K562 (cell line): ENCODE measurements around the gene ELMO3. TPM values are rescaled to one million over a fixed set of nuclear protein-coding genes. Genes with fewer than 3 reads are reported as not detected.

Source experiments
- FOSL1 ChIP-seq: fragments of 200-800 bp; sonication (Bioruptor generic); conservative IDR thresholded peaks from 2 replicates; pipeline ENCODE4 v1.6.1; 2016; ENCODE audit warnings: missing genetic modification characterization, missing compliant biosample characterization
- KDM1A ChIP-seq, 2 experiments: fragments of 450-650 bp; IDR thresholded peaks; 2 replicates each; pipeline ENCODE4 v1.6.1; 2016; ENCODE audit warnings: mild to moderate bottlenecking in 2 of 2
- NR2C2 ChIP-seq, 2 experiments: fragments of 200-800 bp in 1 of 2; sonication (Bioruptor generic) in 1 of 2; sonication (generic) in 1 of 2; formaldehyde crosslinking in 1 of 2; IDR thresholded peaks; 2 replicates each; pipeline versions ENCODE4 v1.6.1 to v1.8.0; 2016 to 2022; ENCODE audit warnings: mild to moderate bottlenecking in 1 of 2, missing compliant biosample characterization in 1 of 2, missing genetic modification characterization in 1 of 2, missing genetic modification reagents in 1 of 2
- PML ChIP-seq: IDR thresholded peaks from 2 replicates; pipeline ENCODE4 v1.6.1; 2012; ENCODE audit warnings: low read length, inconsistent platforms
- ZBED1 ChIP-seq: IDR thresholded peaks from 2 replicates; pipeline ENCODE4 v1.6.1; 2014
- ZNF146 ChIP-seq: IDR thresholded peaks from one replicate; pipeline ENCODE4 v1.6.1; 2018; ENCODE audit warnings: missing compliant biosample characterization; ENCODE audit not compliant: unreplicated experiment
- ZNF232 ChIP-seq: sonication (generic); formaldehyde crosslinking; IDR thresholded peaks from 2 replicates; pipeline ENCODE4 v1.8.0; 2022; ENCODE audit warnings: mild to moderate bottlenecking, missing genetic modification reagents
- ZNF695 ChIP-seq: fragments of 450-650 bp; formaldehyde crosslinking; IDR thresholded peaks from 2 replicates; pipeline ENCODE4 v1.4.0; 2020; ENCODE audit warnings: mild to moderate bottlenecking, moderate library complexity
- polyA plus RNA-seq, 8 experiments: library from polyadenylated mRNA; depleted of rRNA in 4 of 8; stranded (reverse) in 5 of 8; unstranded in 3 of 8; fragments of >200 nt; fragmentation: Nextera tagmentation in 2 of 8; fragmentation: Illumina TruSeq in 1 of 8; extraction: Ambion mirVana in 2 of 8; extraction: Trizol in 1 of 8; gene quantifications; 2 replicates each; pipeline versions ENCODE4 v1.2.1 to v1.2.3, GENCODE V29; 2011 to 2014; ENCODE audit warnings: inconsistent platforms in 1 of 8, missing spikeins in 1 of 8
- total RNA-seq, 7 experiments: library from RNA; depleted of rRNA in 6 of 7; stranded (reverse); fragments of >200 nt in 6 of 7; fragmentation: Illumina TruSeq in 2 of 7; extraction: Trizol in 2 of 7; gene quantifications; 2 replicates each; pipeline versions ENCODE4 v1.2.1 to v1.2.3, GENCODE V29; 2011 to 2021; ENCODE audit warnings: low replicate concordance in 1 of 7
- TF ChIP-seq, protein P1 (sequence below), 2 experiments: fragments of 450-650 bp; IDR thresholded peaks; 2 replicates each; pipeline ENCODE4 v1.6.1; 2018; ENCODE audit warnings: mild to moderate bottlenecking in 2 of 2, low read depth in 1 of 2; ENCODE audit not compliant: partially characterized antibody in 2 of 2
- TF ChIP-seq, protein P2 (sequence below): fragments of 450-650 bp; formaldehyde crosslinking; IDR thresholded peaks from 2 replicates; pipeline ENCODE4 v1.4.0; 2020; ENCODE audit warnings: mild to moderate bottlenecking, moderate library complexity
- TF ChIP-seq, protein P3 (sequence below): IDR thresholded peaks from 2 replicates; pipeline ENCODE4 v1.6.1; 2012; ENCODE audit warnings: low read depth, low read length, improper control_type of control experiment, borderline replicate concordance
- TF ChIP-seq, protein P4 (sequence below): sonication (generic); formaldehyde crosslinking; IDR thresholded peaks from 2 replicates; pipeline ENCODE4 v1.8.1; 2023; ENCODE audit warnings: mild to moderate bottlenecking, missing genetic modification reagents
- TF ChIP-seq, protein P5 (sequence below): fragments of 250-450 bp; sonication (Bioruptor Pico); IDR thresholded peaks from 2 replicates; pipeline ENCODE4 v1.4.0; 2020; ENCODE audit warnings: borderline replicate concordance
- TF ChIP-seq, protein P6 (sequence below): sonication (generic); formaldehyde crosslinking; IDR thresholded peaks from 2 replicates; pipeline ENCODE4 v1.8.0; 2022; ENCODE audit warnings: mild to moderate bottlenecking, low read depth, missing genetic modification reagents

ELMO3 gene
- total and polyA plus RNA-seq, 9 of the 15 experiments (the other 6 are each of a cell fraction or from before 2014, with no cell fraction given): 0.04 to 5.1 (median 1.5) TPM

DNA sequence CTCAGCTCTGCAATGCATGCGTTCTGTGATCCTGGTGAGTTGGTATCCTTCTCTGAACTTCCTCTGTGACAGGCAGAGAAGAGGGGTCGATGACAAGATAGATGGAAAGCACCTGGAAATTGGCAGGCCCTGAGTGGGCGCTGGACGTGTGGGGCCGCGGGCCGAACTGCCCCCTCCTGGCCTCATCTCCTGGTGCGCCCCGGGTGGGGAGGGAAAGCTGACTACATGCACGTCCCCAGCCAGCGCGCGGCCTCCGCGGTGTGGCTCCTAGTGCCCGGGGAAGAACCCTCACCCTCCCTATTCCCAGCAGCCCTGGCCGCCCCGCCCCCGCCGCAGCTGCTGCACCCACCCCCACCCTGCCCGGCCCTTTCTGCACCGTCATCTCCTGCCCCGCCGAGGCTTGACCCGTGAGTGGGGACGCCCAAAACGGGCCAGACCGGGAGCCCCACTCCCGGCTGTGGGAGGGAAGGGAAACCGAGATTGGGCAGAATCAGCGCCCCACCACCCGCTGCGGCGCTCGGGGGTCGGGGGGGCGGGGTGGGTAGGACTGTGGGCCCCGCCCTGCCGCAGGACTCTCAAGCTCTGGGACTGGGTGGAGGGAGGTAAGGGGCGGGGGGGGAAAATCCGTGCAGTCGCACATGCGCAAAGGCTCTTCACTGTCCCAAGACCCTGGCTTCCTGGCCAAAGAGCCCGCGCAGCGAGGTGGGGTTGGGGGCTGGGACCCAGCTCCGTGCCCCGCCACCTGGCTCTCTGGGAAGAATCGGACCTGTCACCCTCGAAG, 28.6 kb upstream of the ELMO3 start, which contains the start of gene NOL3 (continued):
- TF ChIP-seq, protein P1, sequence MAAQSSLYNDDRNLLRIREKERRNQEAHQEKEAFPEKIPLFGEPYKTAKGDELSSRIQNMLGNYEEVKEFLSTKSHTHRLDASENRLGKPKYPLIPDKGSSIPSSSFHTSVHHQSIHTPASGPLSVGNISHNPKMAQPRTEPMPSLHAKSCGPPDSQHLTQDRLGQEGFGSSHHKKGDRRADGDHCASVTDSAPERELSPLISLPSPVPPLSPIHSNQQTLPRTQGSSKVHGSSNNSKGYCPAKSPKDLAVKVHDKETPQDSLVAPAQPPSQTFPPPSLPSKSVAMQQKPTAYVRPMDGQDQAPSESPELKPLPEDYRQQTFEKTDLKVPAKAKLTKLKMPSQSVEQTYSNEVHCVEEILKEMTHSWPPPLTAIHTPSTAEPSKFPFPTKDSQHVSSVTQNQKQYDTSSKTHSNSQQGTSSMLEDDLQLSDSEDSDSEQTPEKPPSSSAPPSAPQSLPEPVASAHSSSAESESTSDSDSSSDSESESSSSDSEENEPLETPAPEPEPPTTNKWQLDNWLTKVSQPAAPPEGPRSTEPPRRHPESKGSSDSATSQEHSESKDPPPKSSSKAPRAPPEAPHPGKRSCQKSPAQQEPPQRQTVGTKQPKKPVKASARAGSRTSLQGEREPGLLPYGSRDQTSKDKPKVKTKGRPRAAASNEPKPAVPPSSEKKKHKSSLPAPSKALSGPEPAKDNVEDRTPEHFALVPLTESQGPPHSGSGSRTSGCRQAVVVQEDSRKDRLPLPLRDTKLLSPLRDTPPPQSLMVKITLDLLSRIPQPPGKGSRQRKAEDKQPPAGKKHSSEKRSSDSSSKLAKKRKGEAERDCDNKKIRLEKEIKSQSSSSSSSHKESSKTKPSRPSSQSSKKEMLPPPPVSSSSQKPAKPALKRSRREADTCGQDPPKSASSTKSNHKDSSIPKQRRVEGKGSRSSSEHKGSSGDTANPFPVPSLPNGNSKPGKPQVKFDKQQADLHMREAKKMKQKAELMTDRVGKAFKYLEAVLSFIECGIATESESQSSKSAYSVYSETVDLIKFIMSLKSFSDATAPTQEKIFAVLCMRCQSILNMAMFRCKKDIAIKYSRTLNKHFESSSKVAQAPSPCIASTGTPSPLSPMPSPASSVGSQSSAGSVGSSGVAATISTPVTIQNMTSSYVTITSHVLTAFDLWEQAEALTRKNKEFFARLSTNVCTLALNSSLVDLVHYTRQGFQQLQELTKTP (IDR thresholded peaks at IDR 0.05; ENCODE audit: low read depth in 1 of 2, partially characterized antibody in 2 of 2): peak in 1 of 2 experiments; percentile 3
- TF ChIP-seq, protein P2, sequence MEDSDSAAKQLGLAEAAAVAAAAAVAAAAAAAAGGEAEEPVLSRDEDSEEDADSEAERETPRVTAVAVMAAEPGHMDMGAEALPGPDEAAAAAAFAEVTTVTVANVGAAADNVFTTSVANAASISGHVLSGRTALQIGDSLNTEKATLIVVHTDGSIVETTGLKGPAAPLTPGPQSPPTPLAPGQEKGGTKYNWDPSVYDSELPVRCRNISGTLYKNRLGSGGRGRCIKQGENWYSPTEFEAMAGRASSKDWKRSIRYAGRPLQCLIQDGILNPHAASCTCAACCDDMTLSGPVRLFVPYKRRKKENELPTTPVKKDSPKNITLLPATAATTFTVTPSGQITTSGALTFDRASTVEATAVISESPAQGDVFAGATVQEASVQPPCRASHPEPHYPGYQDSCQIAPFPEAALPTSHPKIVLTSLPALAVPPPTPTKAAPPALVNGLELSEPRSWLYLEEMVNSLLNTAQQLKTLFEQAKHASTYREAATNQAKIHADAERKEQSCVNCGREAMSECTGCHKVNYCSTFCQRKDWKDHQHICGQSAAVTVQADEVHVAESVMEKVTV (CRISPR knock-in tag): no peak
- TF ChIP-seq, protein P3, sequence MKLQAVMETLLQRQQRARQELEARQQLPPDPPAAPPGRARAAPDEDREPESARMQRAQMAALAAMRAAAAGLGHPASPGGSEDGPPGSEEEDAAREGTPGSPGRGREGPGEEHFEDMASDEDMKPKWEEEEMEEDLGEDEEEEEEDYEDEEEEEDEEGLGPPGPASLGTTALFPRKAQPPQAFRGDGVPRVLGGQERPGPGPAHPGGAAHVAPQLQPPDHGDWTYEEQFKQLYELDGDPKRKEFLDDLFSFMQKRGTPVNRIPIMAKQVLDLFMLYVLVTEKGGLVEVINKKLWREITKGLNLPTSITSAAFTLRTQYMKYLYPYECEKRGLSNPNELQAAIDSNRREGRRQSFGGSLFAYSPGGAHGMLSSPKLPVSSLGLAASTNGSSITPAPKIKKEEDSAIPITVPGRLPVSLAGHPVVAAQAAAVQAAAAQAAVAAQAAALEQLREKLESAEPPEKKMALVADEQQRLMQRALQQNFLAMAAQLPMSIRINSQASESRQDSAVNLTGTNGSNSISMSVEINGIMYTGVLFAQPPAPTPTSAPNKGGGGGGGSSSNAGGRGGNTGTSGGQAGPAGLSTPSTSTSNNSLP: no peak
- TF ChIP-seq ZBED1: no peak
- TF ChIP-seq KDM1A (IDR thresholded peaks at IDR 0.05): peak; percentile 84 to 91
- TF ChIP-seq, protein P4, sequence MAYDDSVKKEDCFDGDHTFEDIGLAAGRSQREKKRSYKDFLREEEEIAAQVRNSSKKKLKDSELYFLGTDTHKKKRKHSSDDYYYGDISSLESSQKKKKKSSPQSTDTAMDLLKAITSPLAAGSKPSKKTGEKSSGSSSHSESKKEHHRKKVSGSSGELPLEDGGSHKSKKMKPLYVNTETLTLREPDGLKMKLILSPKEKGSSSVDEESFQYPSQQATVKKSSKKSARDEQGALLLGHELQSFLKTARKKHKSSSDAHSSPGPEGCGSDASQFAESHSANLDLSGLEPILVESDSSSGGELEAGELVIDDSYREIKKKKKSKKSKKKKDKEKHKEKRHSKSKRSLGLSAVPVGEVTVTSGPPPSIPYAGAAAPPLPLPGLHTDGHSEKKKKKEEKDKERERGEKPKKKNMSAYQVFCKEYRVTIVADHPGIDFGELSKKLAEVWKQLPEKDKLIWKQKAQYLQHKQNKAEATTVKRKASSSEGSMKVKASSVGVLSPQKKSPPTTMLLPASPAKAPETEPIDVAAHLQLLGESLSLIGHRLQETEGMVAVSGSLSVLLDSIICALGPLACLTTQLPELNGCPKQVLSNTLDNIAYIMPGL (CRISPR knock-in tag): no peak
- TF ChIP-seq ZNF146 (CRISPR knock-in tag): no peak
- peak; percentile 25; the same call in 1 of the 2 replicates for TF ChIP-seq FOSL1 (tag)
- TF ChIP-seq, protein P5, sequence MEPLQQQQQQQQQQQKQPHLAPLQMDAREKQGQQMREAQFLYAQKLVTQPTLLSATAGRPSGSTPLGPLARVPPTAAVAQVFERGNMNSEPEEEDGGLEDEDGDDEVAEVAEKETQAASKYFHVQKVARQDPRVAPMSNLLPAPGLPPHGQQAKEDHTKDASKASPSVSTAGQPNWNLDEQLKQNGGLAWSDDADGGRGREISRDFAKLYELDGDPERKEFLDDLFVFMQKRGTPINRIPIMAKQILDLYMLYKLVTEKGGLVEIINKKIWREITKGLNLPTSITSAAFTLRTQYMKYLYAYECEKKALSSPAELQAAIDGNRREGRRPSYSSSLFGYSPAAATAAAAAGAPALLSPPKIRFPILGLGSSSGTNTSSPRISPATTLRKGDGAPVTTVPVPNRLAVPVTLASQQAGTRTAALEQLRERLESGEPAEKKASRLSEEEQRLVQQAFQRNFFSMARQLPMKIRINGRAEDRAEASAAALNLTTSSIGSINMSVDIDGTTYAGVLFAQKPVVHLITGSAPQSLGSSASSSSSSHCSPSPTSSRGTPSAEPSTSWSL (CRISPR knock-in tag): no peak
- TF ChIP-seq, protein P6, sequence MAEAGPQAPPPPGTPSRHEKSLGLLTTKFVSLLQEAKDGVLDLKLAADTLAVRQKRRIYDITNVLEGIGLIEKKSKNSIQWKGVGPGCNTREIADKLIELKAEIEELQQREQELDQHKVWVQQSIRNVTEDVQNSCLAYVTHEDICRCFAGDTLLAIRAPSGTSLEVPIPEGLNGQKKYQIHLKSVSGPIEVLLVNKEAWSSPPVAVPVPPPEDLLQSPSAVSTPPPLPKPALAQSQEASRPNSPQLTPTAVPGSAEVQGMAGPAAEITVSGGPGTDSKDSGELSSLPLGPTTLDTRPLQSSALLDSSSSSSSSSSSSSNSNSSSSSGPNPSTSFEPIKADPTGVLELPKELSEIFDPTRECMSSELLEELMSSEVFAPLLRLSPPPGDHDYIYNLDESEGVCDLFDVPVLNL (CRISPR knock-in tag): no peak
- TF ChIP-seq ZNF695 (CRISPR knock-in tag): no peak
- no peak for TF ChIP-seq NR2C2 (CRISPR knock-in tag; IDR thresholded peaks at IDR 0.05)
- TF ChIP-seq NR2C2 (tag; IDR thresholded peaks at IDR 0.05): peak; percentile 67; the same call in 1 of the 2 replicates
- 0 out of 2 replicates have a peak, but pooled peaks have one; percentile 5 for TF ChIP-seq PML
- no peak for TF ChIP-seq ZNF232 (CRISPR knock-in tag)
